Loucy (cell line): ENCODE measurements around the gene HOXB4.

Experiments
- H2AFZ ChIP-seq: fragments of 200-600 bp; sonication (generic); 2 replicates; pipeline ENCODE4 v1.6.0; 2016; ENCODE audit warnings: antibody characterized with exemption, mild to moderate bottlenecking, low read length, moderate library complexity
- H3F3A ChIP-seq: fragments of 200-600 bp; 2 replicates; pipeline ENCODE4 v1.6.0; 2016; ENCODE audit warnings: antibody characterized with exemption, low read depth, mild to moderate bottlenecking
- H3K27me3 ChIP-seq: fragments of 200-600 bp; sonication (generic); 2 replicates; pipeline ENCODE4 v1.6.1; 2014; ENCODE audit warnings: low read length, mild to moderate bottlenecking; ENCODE audit not compliant: insufficient read depth, poor library complexity, severe bottlenecking
- H3K36me3 ChIP-seq: fragments of 200-600 bp; sonication (generic); 2 replicates; pipeline ENCODE4 v1.6.1; 2016; ENCODE audit warnings: low read length; ENCODE audit not compliant: insufficient read depth
- H3K4me1 ChIP-seq: fragments of 200-600 bp; sonication (generic); 2 replicates; pipeline ENCODE4 v1.5.1; 2014; ENCODE audit warnings: low read length, mild to moderate bottlenecking; ENCODE audit not compliant: insufficient read depth, poor library complexity, severe bottlenecking
- H3K4me2 ChIP-seq: fragments of 200-600 bp; sonication (generic); 2 replicates; pipeline ENCODE4 v1.6.0; 2014; ENCODE audit warnings: antibody characterized with exemption, low read length, low read depth, mild to moderate bottlenecking; ENCODE audit not compliant: poor library complexity, severe bottlenecking
- H3K4me3 ChIP-seq: fragments of 200-600 bp; sonication (generic); 2 replicates; pipeline ENCODE4 v1.5.1; 2014; ENCODE audit warnings: low read length, mild to moderate bottlenecking, mixed read lengths; ENCODE audit not compliant: poor library complexity, severe bottlenecking
- H3K79me2 ChIP-seq: fragments of 200-600 bp; sonication (generic); 2 replicates; pipeline ENCODE4 v1.6.1; 2014; ENCODE audit warnings: low read length; ENCODE audit not compliant: insufficient read depth
- H3K9ac ChIP-seq: fragments of 200-600 bp; sonication (generic); 2 replicates; pipeline ENCODE4 v1.6.0; 2014; ENCODE audit warnings: mild to moderate bottlenecking, low read depth, low read length, moderate library complexity; ENCODE audit not compliant: poor library complexity, severe bottlenecking
- H3K9me2 ChIP-seq: fragments of 200-600 bp; sonication (generic); replicated peaks from 2 replicates; pipeline ENCODE4 v1.6.1; 2016; ENCODE audit warnings: low read depth, low read length, mixed read lengths
- H3K9me3 ChIP-seq: fragments of 200-600 bp; sonication (generic); 2 replicates; pipeline ENCODE4 v1.6.1; 2014; ENCODE audit warnings: mild to moderate bottlenecking, antibody characterized with exemption, low read length, low read depth; ENCODE audit not compliant: insufficient read depth
- H4K20me1 ChIP-seq: fragments of 200-600 bp; sonication (generic); 2 replicates; pipeline ENCODE4 v1.6.0; 2014; ENCODE audit warnings: antibody characterized with exemption, low read length, mild to moderate bottlenecking; ENCODE audit not compliant: insufficient read depth, poor library complexity, severe bottlenecking
- EZH2phosphoT487 ChIP-seq: fragments of 200-600 bp; IDR thresholded peaks from 2 replicates; pipeline ENCODE4 v1.6.1; 2018; ENCODE audit warnings: antibody characterized with exemption, mild to moderate bottlenecking, moderate library complexity, borderline replicate concordance
- TF ChIP-seq, protein P1 (sequence below): fragments of 200-600 bp; sonication (generic); conservative IDR thresholded peaks from 2 replicates; pipeline ENCODE4 v1.5.1; 2014; ENCODE audit warnings: mild to moderate bottlenecking, antibody characterized with exemption, low read length

Gene HOXB4

GRCh38 chr17:48597528-48597777 lies 19.3 kb upstream of the HOXB4 start:
- no peak for TF ChIP-seq EZH2phosphoT487
- TF ChIP-seq, protein P1, sequence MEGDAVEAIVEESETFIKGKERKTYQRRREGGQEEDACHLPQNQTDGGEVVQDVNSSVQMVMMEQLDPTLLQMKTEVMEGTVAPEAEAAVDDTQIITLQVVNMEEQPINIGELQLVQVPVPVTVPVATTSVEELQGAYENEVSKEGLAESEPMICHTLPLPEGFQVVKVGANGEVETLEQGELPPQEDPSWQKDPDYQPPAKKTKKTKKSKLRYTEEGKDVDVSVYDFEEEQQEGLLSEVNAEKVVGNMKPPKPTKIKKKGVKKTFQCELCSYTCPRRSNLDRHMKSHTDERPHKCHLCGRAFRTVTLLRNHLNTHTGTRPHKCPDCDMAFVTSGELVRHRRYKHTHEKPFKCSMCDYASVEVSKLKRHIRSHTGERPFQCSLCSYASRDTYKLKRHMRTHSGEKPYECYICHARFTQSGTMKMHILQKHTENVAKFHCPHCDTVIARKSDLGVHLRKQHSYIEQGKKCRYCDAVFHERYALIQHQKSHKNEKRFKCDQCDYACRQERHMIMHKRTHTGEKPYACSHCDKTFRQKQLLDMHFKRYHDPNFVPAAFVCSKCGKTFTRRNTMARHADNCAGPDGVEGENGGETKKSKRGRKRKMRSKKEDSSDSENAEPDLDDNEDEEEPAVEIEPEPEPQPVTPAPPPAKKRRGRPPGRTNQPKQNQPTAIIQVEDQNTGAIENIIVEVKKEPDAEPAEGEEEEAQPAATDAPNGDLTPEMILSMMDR, result no peak
- Histone ChIP-seq H4K20me1 (peaks cover 84% of the 10 kb centered on the region), H3K79me2 (peaks cover 98% of the 10 kb centered on the region), H3F3A (peaks cover 7% of the 10 kb centered on the region; the same call in 1 of the 2 replicates), H2AFZ (no peak overlapping the region), H3K9me3 (no peaks in the 10 kb centered on the region), H3K4me2 (peak overlapping the region; percentile 98), H3K9me2 (no peaks in the 10 kb centered on the region), H3K36me3 (peaks cover 83% of the 10 kb centered on the region), H3K9ac (peak overlapping the region; percentile 100), H3K27me3 (peaks cover 66% of the 10 kb centered on the region), H3K4me3 (peak overlapping the region; percentile 89), H3K4me1 (peaks cover 25% of the 10 kb centered on the region)

GRCh38 chr17:48596735-48597527 lies 18.8 kb upstream of the HOXB4 start:
- no peak for TF ChIP-seq EZH2phosphoT487
- TF ChIP-seq, protein P1, result no peak
- peak overlapping the region; percentile 100 for H3K9ac ChIP-seq
- H3K36me3 ChIP-seq, result peaks cover 81% of the 10 kb centered on the region
- H3K4me1 ChIP-seq, result peaks cover 25% of the 10 kb centered on the region
- peak overlapping the region; percentile 89 for H3K4me3 ChIP-seq
- H3K79me2 ChIP-seq, result peaks cover 98% of the 10 kb centered on the region
- peak overlapping the region; percentile 98 for H3K4me2 ChIP-seq
- H3K27me3 ChIP-seq, result peaks cover 61% of the 10 kb centered on the region
- H3K9me2 ChIP-seq, result no peaks in the 10 kb centered on the region
- no peak overlapping the region for H2AFZ ChIP-seq
- no peaks in the 10 kb centered on the region for H3K9me3 ChIP-seq
- peaks cover 82% of the 10 kb centered on the region for H4K20me1 ChIP-seq
- peaks cover 7% of the 10 kb centered on the region; the same call in 1 of the 2 replicates for H3F3A ChIP-seq

GRCh38 chr17:48596000-48596734 lies 18.0 kb upstream of the HOXB4 start:
- Histone ChIP-seq H3K4me1 (peaks cover 29% of the 10 kb centered on the region), H3K4me2 (peak overlapping the region; percentile 98), H4K20me1 (peaks cover 82% of the 10 kb centered on the region), H3K4me3 (peak overlapping the region; percentile 89), H3K9me2 (no peaks in the 10 kb centered on the region), H3F3A (peaks cover 7% of the 10 kb centered on the region; the same call in 1 of the 2 replicates), H3K36me3 (peaks cover 80% of the 10 kb centered on the region), H3K9ac (peak overlapping the region; percentile 100), H2AFZ (no peak overlapping the region), H3K79me2 (peaks cover 98% of the 10 kb centered on the region), H3K27me3 (peaks cover 53% of the 10 kb centered on the region), H3K9me3 (no peaks in the 10 kb centered on the region)
- TF ChIP-seq EZH2phosphoT487, result no peak
- TF ChIP-seq, protein P1, result no peak
